ENCODE measurements around the gene RANBP17.

RANBP17 gene

DNA sequence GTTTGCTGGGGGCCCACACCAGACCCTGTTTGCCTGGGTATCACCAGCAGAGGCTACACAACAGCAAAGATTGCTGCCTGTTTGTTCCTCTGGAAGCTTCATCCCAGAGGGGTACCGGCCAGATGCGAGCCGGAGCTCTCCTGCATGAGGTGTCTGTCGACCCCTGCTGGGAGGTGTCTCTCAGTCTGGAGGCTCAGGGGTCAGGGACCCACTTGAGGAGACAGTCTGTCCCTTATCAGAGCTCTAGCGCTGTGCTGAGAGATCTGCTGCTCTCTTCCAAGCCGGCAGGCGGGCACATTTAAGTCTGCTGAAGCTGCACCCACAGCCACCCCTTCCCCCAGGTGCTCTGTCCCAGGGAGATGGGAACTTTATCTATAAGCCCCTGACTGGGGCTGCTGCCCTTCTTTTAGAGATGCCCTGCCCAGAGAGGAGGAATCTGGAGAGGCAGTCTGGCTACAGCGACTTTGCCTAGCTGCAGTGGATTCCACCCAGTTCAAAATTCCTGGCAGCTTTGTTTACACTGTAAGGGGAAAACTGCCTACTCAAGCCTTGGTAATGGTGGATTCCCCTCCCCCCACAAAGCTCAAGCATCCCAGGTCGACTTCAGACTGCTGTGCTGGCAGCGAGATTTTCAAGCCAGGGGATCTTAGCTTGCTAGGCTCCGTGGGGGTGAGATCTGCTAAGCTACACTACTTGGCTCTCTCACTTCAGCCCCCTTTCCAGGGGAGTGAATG is 241.2 kb downstream of the RANBP17 start:
- DNase-seq = no peak

DNA sequence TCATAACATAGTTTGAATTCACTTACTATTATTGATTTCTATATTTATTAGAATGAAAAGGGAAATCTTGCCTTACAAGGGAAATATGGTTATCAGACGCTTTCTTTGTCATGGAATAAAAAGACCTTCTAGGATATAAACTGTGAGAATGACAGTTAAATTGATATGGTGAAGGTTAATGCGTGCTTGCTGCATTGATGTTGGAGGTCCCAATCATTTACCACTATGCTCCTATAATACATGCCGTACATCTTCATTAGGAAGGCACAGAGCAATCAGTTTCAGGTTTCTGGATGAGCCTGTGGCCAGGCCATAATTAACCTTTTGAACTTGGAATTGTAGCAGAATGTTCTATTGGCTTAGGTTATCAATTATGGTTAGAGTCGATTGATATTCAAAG is 245.9 kb downstream of the RANBP17 start:
- no peak for DNase-seq

DNA sequence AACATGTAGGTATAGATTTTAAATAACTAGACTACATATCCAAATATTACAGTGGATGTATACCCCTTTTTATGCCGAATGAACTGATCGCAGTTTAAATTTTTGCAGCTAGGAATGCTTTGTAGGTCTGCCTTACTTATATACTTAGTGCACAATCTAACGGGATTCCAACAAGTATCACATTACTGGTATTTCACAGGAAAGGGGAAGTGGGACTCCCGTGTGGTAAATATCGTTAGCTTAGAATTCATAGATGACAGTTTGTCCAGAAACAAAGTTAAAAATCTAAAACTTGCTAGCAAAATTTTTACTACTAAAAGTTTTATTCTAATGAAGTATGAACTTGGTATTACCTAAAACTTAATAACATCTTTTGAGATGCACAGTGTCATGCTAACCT is 253.7 kb downstream of the RANBP17 start:
- no peak for DNase-seq

DNA sequence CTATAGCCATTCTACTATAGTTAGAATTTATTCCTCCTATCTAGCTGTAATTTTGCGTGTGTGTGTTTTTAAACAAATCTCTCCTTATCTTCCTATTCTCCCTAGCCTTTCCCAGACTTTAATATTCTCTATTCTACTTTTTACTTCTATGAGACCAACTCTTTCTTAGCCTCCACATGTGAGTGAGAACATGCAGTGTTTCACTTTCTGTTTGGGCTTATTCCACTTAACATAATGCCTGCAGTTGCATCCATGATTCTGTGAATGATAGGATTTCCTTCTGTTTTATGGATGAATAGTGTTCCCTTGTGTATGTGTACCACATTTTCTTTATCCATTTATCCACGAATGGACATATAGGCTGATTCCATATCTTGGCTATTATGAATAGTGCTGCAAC is 254.9 kb downstream of the RANBP17 start:
- DNase-seq = no peak

DNA sequence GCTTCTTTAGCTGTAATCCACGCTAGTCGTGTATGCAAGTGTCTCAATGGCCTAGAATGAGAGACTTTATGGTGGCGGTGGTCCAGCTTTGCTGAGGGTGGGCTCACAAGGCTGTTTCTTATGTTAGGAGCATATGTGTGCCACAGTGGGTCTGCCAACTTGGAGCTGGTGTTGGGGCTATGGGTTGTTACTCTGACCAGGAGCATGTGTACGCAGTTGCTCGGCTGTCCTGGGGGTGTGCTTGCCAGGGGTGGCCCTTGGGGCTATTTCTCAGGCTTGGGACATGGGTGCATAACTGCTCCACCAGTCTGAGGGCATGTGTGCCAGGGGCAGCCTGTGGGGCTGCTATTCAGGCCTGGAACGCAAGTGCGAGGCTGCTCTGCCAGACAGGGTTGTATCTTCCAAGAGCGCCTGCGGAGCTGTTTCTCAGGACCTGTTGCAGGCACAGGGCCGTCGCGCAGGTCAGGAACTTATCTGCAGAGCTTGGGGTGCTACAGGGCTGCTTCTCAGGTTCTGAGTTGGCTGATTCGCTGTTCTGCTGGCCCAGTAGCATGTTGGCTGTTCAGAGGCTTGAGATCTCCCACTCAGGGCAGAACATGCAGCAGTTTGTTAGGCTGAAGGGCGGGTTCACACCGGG is 259.3 kb downstream of the RANBP17 start:
- DNase-seq = no peak

DNA sequence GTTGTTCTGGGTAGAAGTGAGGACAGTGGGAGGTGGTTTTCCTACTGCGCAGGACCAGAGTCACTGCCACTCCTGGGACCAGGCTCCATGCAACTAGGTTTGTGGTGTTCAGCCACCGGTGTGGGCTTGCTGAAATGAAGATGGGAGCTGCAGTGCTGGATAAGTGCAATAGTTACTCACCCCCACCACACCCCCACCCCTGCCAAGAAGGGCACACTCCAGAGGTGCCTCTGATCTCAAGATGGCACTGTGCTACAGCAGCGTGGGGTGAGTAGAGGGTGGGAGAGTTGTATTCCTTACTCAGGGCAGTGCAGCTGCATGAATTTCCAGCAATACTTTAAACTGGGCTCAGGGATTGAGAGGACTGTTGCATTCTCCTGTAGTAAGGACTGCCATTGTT is 259.8 kb downstream of the RANBP17 start:
- no peak for DNase-seq

DNA sequence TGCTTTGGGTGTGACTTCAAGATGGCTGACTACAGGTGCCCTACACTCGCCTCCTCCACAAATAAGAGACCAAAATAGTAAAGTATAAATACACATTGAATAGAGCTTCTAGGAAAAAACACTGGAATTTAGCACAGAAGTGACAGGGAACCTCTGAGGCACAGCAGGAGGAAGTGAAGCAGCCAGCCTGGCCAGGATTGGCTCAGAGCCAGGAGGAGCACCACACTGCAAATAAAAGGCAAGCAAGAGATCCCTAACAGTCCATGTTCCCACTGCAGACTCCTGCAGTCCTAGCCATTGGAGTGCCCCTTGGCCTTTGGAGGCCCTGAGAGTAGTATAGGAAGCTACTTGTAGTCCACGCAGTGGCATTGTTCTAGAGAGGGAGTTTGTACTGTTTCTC is 260.6 kb downstream of the RANBP17 start:
- DNase-seq = no peak

DNA sequence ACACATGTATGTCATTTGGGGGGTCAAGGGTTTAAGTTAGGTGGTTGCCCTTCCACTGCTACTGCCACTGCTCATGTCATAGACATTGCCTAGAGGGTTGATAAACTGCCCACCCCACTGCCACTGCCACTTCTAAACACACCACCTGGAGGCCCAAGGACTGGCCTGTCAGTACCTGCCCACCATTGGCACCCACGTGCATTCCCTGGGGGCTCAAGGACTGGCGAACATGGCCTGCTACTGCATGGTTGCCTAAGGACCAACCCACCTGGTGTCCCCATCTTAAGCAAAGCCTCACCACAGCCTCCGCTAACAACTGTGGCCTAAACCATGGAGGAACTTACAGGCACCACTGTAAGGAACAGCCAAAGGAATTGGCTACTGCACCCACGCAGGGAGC is 261.6 kb downstream of the RANBP17 start:
- no peak for DNase-seq

DNA sequence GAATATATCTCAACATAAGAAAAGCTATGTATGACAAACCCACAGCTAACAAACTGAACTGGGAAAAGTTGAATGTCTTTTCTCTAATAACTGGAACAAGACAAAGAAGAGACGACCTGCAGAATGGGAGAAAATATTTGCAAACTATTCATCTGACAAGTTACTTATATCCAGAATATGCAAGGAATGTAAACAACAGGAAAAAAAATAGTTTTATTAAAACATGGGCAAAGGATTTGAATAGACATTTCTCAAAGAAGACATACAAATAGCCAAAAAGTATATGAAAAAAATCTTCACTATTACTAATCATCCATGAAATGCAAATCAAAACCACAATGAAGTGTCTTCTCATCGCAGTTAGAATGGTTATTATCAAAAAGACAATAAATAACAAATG is 265.5 kb downstream of the RANBP17 start:
- DNase-seq = no peak

DNA sequence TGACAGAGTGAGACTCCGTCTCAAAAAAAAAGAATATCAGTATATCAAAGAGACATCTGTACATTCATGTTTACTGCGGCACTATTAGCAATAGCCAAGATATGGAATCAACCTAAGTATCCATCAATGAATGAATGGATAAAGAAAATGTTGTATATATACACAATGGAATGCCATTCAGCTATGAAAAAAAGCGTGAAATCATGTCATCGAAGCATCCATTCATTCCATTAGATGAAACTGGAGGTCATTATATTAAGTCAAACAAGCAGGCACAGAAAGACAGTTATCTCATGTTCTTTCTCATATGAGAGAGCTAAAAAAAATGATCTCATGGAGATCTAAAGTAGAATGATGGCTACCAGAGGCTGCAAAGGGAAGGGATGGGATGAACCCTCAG is 266.3 kb downstream of the RANBP17 start:
- no peak for DNase-seq

DNA sequence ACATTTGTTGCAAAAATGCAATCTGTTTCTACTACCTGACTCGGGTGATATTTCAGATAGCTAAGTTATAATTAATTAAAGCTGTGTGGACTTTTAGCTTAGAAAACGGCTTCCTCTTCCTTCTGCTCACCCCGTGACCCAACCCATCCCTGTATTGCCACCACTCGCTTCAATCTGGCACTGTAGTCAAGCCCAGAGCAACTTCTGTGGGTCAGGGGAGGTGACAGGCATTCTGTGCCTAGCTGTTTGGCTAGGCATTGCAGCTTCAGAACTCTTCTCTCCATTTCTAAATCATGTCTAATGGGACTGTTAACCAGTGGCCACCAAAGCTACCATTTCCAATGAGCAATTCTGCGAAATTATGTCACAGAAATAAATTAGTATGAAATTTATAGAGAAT is 267.5 kb downstream of the RANBP17 start:
- DNase-seq = no peak

DNA sequence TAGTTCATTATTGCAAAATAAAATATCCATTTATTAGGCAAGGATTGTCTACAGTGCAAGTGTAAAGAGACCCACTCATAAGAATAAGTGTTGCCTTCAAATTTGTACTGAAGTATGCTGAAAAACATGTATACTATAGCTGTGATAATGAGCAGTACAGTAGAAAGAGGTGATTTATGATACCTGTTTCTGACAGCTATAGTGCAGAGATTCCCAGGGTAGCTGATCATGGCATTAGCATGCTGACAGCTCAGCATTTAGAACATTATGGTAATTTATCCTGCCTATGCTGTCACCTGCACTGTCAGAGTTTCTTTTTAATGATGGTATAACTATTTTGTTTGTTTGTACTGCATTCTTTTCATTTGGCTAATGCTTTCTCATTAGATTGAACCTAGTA is 269.7 kb downstream of the RANBP17 start:
- peak; percentile 5 for DNase-seq

DNA sequence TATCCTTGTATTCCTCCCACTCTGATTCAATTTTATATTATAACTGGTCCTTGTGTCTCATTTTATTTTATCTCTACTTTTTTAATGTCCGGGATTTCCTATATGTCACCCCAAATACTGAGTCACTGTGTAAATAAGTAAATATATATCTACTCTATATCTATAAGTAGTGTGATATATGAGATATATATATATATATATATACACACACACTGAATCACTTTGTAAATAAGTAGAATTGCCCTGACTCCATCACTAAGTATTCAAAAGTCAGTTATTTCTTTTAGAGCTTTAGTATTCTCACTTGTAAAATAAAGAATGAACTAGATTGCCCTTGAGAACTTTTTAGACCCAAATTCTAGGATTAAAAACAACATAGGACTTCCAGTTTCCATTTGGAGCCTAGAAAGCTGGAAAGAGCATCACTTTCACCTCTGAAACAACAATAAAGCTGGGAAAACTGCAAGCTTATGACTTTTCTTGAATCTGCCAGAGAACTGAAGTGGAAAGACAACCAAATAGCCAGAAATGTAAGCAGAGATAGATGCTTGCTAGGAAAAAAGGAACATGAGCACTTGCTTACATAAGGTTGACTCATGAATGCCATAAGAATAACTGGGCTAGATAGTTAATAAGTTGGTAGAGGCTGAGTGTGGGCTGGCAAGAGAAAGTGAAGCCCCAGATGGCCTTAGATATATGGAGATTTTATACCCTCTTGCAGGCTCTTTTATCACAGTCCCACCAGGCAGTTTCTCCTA is 276.1 kb downstream of the RANBP17 start:
- DNase-seq = no peak

DNA sequence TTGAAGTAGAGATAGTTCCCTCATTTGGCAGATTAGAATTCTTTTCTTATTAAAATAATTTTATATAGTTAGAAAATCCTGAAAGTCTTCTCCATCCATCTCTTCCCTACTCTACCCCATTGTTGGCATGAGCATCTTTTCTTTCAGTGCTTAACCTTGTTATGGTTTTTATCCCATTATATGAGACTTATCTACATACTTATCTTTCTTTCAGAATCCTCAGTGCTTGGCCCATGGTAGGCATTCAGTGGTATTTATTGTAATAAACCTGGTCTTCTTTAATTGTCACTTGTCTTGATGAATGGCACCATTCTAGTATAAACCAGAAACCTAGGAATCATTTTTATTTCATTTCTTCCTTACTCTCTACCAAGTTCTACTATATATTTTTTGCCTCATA is 277.4 kb downstream of the RANBP17 start:
- DNase-seq = no peak

DNA sequence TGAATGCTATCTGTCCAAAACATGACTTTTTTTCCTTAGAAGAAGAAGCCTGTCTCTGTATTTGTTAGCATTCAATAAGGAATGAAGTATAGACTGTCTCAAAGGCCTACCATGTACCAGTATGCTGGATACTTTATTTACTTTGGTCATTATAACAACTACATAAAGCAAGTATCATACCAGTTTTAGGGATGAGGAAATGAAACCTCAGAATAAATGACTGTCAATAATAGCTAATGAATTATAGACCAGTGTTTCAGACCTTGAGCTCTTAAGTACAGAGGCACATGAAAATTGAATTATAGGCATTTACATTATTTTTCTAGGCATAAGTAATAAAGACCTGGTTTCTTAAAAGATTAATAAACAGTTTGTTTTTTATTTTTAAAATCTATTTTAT is 280.8 kb downstream of the RANBP17 start:
- DNase-seq = no peak

DNA sequence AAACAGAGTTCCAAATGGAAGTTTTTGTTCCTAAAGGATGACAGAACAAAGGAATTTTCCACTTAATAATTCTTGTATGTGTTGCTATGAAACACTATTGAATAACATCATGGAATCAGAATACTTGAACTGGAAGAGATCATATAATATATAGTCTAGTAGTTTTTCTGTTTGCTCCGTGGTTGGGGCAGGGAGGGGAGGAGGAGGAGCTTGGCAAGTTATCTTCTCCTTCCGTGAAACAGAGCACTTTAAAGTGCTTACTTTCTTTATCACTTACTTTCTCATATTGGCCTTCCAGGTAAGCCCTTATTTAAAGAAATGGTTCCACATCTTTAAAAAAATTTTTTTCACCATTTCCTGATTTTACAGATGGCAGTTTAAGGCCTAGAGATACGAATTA is 281.4 kb downstream of the RANBP17 start:
- no peak for DNase-seq

DNA sequence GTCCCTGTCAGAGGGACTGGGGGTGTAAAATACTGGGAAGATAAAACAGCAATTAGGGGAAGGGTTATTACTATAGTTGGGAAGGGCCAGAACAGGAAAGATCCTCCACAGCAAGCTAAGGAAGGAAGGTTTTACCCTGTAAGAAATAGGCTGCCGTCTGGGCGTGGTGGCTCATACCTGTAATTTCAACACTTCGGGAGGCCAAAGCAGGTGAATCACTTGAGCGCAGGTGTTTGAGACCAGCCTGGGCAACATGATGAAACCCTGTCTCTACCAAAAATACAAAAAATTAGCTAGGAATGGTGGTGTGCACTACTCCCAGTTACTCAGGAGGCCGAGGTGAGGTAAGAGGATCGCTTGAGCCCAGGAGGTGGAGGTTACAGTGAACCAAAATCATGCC is 282.1 kb downstream of the RANBP17 start:
- DNase-seq = no peak

DNA sequence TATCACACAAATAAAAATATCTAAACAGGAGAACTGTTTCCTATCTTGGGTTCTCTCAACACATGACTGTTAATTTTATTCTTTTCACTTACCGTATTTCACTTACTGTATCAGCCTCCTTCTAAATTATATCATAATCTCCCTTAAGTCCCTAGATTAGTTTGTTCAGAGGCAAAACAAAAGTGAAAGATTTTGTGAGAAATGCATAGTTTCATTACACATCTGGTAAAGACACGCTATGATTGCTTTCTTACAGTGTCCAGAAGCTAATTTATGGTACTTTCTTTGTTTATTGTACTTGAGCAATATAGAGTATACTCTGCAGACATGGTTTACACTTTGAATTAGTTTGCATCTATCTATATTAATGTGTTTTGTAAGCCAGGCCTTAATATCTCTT is 287.5 kb downstream of the RANBP17 start:
- no peak for DNase-seq

DNA sequence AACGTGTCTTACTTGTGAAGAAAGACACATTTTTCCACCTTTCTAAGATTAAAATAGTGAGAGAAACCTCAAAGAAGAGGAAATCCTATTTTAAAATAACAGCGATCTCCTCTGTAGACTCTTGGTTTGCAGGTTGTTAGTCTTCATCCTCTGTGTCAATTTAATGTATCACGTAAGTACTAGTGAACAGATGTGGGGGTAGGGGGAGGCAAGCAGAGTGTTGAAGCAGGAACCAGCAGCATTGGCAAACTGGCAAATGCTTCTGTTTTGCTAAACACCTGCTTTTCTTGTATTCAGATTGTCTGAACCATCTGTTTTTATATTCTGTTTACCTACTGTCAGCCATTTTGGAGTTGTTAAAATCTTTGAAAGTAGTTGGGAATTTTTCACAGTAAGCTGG is 288.0 kb downstream of the RANBP17 start:
- no peak for DNase-seq

DNA sequence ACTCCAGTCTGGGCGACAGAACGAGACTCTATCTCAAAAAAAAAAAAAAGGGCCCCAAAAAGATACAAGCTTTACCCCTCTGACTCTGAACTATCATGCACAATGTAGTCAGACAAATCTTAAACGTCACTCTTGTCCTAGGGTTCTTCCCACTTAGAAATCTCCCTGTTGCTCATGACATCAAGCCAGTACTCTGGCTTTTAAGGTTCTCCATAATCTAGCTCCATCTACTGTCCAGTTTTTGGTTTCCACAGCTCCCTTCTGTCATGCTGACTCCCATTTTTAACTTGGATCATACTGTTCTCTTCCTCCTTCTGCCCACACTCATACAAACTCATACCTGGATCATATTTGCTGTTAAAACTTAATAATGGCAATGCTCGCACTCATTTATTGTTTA is 290.6 kb downstream of the RANBP17 start:
- peak; percentile 6 for DNase-seq

DNA sequence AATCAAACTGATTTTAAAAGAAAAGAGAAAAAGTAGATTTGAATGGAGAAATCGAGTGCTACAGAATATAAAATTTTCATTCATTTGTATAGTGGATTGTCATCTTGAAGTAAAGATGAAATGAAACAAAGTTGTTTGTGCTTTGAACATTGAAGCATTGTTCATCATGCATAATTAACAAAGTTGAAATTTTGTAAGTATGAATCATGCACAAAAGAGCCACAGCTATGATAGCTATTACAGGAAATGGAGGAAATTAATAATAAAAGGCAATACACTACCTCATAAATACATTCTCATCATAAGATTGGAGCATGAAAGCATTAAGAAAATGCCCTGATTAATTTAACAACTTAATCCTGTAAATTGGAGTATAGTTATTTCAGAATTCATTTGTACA is 293.8 kb downstream of the RANBP17 start:
- DNase-seq = no peak

DNA sequence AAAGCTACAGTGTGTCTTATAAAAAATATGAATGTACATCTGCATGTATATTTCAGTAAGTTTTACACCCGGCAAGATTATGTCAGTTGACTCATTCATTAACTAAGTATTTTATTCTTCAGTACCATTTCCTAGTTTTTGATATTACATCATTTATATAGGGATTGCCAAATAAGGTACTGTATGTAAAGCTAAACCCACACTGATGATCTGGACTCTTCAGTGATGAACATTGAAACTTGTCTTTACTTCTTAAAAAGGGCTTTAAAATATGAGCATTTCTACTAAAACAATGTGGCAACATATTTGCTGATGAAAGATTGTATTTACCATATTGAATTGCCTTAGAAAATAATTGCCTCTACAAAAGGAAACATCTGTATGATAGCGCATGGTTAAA is 295.5 kb downstream of the RANBP17 start:
- DNase-seq = no peak

DNA sequence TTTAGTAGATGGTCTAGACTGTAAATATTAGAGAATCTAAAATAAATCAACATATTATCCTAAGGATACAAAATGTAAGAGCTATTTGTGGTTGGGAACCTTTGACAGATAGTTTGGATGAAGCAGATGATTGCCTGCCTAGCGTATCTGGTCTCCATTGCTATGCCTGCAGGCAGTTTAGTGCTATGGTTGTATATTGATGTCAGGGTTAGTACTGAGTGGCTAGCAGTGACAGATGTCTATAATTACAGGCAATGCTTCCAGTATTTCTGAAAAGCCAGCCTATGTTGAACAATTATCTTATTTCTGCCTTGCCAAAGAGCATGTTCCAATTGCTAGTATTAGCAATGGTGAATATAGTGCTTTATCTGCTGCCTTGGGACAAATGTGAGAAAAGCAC is 296.0 kb downstream of the RANBP17 start:
- peak; percentile 80 for DNase-seq

DNA sequence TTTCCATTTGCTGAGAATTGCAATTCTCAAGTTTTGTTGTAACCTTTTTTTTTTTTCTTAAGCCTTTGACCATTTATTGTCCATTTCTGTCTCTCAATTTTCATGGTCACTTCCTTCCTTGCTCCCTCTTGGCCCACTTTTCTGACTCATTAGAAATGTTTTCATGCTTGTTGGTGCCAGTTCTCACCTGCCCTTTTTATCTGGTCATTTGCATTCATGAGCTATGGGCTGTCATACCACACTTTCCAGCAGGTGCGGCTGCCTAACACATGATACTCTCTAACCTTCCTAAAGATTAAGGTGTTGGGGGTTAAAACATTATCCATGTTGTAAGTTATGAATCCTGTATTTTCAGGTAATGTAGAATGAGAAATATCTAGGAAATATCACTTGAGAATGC is 296.8 kb downstream of the RANBP17 start:
- DNase-seq = no peak
